ENCODE data around the gene GPR85. TPM values are rescaled to one million over a fixed set of nuclear protein-coding genes. Genes with fewer than 3 reads are reported as not detected.

GPR85 gene
- total RNA-seq, 1 experiment from 2014 or later: not detected

DNA sequence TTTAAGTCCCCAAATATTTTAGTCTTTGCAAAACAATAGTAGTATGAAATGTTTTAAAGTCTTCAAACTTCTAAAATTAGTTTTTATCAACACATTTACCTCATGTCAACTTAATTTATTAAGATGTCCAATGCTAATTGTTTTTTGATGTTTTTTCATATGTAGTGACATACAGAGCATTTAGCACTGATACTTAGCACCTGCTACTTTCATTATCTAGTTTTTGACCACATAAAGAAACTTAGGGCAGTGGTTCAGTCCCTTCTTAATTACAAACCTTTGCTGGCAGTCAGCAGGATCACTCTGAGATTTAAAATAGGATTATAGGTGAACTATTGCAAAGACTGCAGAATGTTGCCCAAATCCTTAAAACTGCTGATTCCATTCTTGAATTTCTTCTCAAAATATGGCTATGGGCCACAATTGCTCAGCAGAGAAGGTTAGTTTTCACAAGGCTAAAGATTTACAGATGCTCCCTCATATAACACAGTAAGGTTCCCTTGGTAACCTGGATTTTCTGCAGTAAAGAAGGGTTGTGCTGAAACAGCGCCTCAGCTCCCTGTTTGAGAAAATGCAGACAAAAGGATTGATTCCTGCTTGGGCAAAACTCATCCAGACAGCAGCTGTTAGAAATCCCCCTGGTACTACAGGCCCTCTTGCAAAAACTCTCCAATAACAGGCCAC lies 3.4 kb downstream of the GPR85 start:
- peaks cover 47% of the 10 kb centered on the region for H3K27me3 ChIP-seq (ENCODE audit: insufficient read depth, low read length)

More for the DNA sequence above, 3.4 kb downstream of the GPR85 start:
- H4K5ac ChIP-seq (ENCODE audit: insufficient read length, low read depth, low read length): no peak overlapping the region
- H3K4me1 Mint-ChIP-seq: peaks cover 10 to 16% of the 10 kb centered on the region in 2 experiments
- no peak overlapping the region for H3K18ac ChIP-seq (ENCODE audit: insufficient read length, low read depth, low read length)
- no peaks in the 10 kb centered on the region for H3K9me3 ChIP-seq (ENCODE audit: control insufficient read depth, low read depth, low read length)
- no peaks in the 10 kb centered on the region; a peak in 1 of 5 replicates for H3K9me3 Mint-ChIP-seq
- no peak overlapping the region for H2AK5ac ChIP-seq (ENCODE audit: insufficient read length, low read length)
- peaks cover 82% of the 10 kb centered on the region for H3K27me3 Mint-ChIP-seq (ENCODE audit: low read depth)
- no peak overlapping the region for H3K23ac ChIP-seq (ENCODE audit: insufficient read length, low read depth, low read length)
- H3K79me2 ChIP-seq (ENCODE audit: insufficient read depth, low read length): no peaks in the 10 kb centered on the region
- WGBS (ENCODE audit: extremely low coverage, insufficient read length, low lambda C conversion rate): no CpG with 5 or more reads among the region's 1 CpG
- H3K36me3 Mint-ChIP-seq (ENCODE audit: insufficient read depth in 1 of 3, low read depth in 3 of 3): no peaks in the 10 kb centered on the region
- H3K56ac ChIP-seq (ENCODE audit: insufficient read length, low read depth, low read length): no peak overlapping the region
- DNase-seq: no peak
- no peak overlapping the region for H2BK20ac ChIP-seq (ENCODE audit: low read depth, low read length, poor library complexity, severe bottlenecking)
- peaks cover 3% of the 10 kb centered on the region for H3K23me2 ChIP-seq (ENCODE audit: insufficient read length, low read depth, low read length, poor library complexity, severe bottlenecking)
- H2BK120ac ChIP-seq (ENCODE audit: low read depth, low read length, poor library complexity, severe bottlenecking): no peak overlapping the region
- no peak overlapping the region for H3K4me3 Mint-ChIP-seq
- H3K4ac ChIP-seq (ENCODE audit: low read depth, low read length): no peak overlapping the region
- no peak overlapping the region for H3T11ph ChIP-seq (ENCODE audit: low read length)
- H3K79me1 ChIP-seq (ENCODE audit: insufficient read depth, low read depth, low read length, poor library complexity, severe bottlenecking): no peaks in the 10 kb centered on the region
- H4K8ac ChIP-seq (replicated peaks; ENCODE audit: insufficient read length, low read depth, low read length): no peak overlapping the region
- H3K27ac Mint-ChIP-seq: no peak overlapping the region
- H3K9ac ChIP-seq (ENCODE audit: extremely low read depth, insufficient read length, low read length): no peak overlapping the region
- no peak overlapping the region for H3K14ac ChIP-seq (ENCODE audit: insufficient read depth, low read length)
- TF ChIP-seq, protein P1, sequence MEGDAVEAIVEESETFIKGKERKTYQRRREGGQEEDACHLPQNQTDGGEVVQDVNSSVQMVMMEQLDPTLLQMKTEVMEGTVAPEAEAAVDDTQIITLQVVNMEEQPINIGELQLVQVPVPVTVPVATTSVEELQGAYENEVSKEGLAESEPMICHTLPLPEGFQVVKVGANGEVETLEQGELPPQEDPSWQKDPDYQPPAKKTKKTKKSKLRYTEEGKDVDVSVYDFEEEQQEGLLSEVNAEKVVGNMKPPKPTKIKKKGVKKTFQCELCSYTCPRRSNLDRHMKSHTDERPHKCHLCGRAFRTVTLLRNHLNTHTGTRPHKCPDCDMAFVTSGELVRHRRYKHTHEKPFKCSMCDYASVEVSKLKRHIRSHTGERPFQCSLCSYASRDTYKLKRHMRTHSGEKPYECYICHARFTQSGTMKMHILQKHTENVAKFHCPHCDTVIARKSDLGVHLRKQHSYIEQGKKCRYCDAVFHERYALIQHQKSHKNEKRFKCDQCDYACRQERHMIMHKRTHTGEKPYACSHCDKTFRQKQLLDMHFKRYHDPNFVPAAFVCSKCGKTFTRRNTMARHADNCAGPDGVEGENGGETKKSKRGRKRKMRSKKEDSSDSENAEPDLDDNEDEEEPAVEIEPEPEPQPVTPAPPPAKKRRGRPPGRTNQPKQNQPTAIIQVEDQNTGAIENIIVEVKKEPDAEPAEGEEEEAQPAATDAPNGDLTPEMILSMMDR (conservative IDR thresholded peaks at IDR 0.05): no peak
- H2BK5ac ChIP-seq (ENCODE audit: insufficient read length, low read length): no peak overlapping the region
- H3K4me2 ChIP-seq (ENCODE audit: insufficient read depth, insufficient read length, low read length): no peak overlapping the region
- H4K91ac ChIP-seq (ENCODE audit: insufficient read length, low read depth, low read length): no peak overlapping the region
- H2AFZ ChIP-seq (ENCODE audit: low read length): no peak overlapping the region
- H3K27ac ChIP-seq (ENCODE audit: insufficient read length, low read depth, low read length): no peak overlapping the region
- H2BK12ac ChIP-seq (ENCODE audit: insufficient read length, low read depth, low read length): no peak overlapping the region
- H3K4me1 ChIP-seq (ENCODE audit: insufficient read depth, low read length): no peaks in the 10 kb centered on the region; the same call in 1 of the 2 replicates
- no peak overlapping the region for H2BK15ac ChIP-seq (ENCODE audit: low read depth, low read length)
- H4K20me1 ChIP-seq (ENCODE audit: control insufficient read depth, insufficient read depth, insufficient read length): no peaks in the 10 kb centered on the region
